ENCODE results near the gene LAMP1. TPM values are rescaled to one million over a fixed set of nuclear protein-coding genes. Genes with fewer than 3 reads are reported as not detected.
"Not testable (repeated sequence)": the region's sequence is repeated elsewhere in the genome, so short reads cannot be mapped to it uniquely, and the experiment has no call there.

The LAMP1 gene
- total and polyA plus RNA-seq, 2 donors (not counting 1 experiment from before 2014, with no cell fraction given): 219 to 230 TPM

- Histone ChIP-seq H3K4me2 (ENCODE audit: extremely low read depth, insufficient read depth, low read length) (no peak overlapping the region), H3K4me3 (replicated peaks in 1 of 4; ENCODE audit: control extremely low read depth in 1 of 4, insufficient read depth in 1 of 4, low read depth in 3 of 4, low read length in 4 of 4) (no peak overlapping the region), H3K4me1 (ENCODE audit: control insufficient read depth, extremely low read depth, insufficient read depth, low read length) (no peaks in the 10 kb centered on the region), H3K36me3 (ENCODE audit: control insufficient read depth, insufficient read depth, low read length) (no peaks in the 10 kb centered on the region), H3K9me3 (ENCODE audit: control insufficient read depth, insufficient read depth, low read depth, low read length) (no peaks in the 10 kb centered on the region), H4K20me1 (ENCODE audit: control insufficient read depth, extremely low read depth, insufficient read depth, low read length) (no peaks in the 10 kb centered on the region), H3K9ac (ENCODE audit: insufficient read depth, low read length) (no peak overlapping the region), H2AFZ (ENCODE audit: low read length) (no peak overlapping the region), H3K79me2 (ENCODE audit: control insufficient read depth, insufficient read depth, low read length) (no peaks in the 10 kb centered on the region), H3K27ac (ENCODE audit: insufficient read depth, low read length) (no peak overlapping the region), H3K27me3 (ENCODE audit: control insufficient read depth, insufficient read depth, low read length) (no peaks in the 10 kb centered on the region)
- TF ChIP-seq EZH2 (IDR thresholded peaks at IDR 0.05; ENCODE audit: low read length, missing control alignments): no peak
- TF ChIP-seq CTCF (conservative IDR thresholded peaks at IDR 0.05 in 1 of 2, IDR thresholded peaks at IDR 0.05 in 1 of 2; ENCODE audit: low read depth in 1 of 2, low read length in 2 of 2): no peak
- no peak for DNase-seq (ENCODE audit: low read depth in 2 of 2)
These were observed 72.2 kb downstream of the LAMP1 start for GRCh38 chr13:113369189-113369588.

GRCh38 chr13:113369881-113370280, 72.8 kb downstream of the LAMP1 start:
- Histone ChIP-seq H3K4me1 (ENCODE audit: control insufficient read depth, extremely low read depth, insufficient read depth, low read length) (no peaks in the 10 kb centered on the region), H2AFZ (ENCODE audit: low read length) (no peak overlapping the region), H3K9me3 (ENCODE audit: control insufficient read depth, insufficient read depth, low read depth, low read length) (no peaks in the 10 kb centered on the region), H3K27me3 (ENCODE audit: control insufficient read depth, insufficient read depth, low read length) (no peaks in the 10 kb centered on the region), H3K36me3 (ENCODE audit: control insufficient read depth, insufficient read depth, low read length) (no peaks in the 10 kb centered on the region), H3K27ac (ENCODE audit: insufficient read depth, low read length) (no peak overlapping the region), H3K79me2 (ENCODE audit: control insufficient read depth, insufficient read depth, low read length) (no peaks in the 10 kb centered on the region), H3K4me2 (ENCODE audit: extremely low read depth, insufficient read depth, low read length) (no peak overlapping the region), H3K9ac (ENCODE audit: insufficient read depth, low read length) (no peak overlapping the region), H3K4me3 (replicated peaks in 1 of 4; ENCODE audit: control extremely low read depth in 1 of 4, insufficient read depth in 1 of 4, low read depth in 3 of 4, low read length in 4 of 4) (no peak overlapping the region), H4K20me1 (ENCODE audit: control insufficient read depth, extremely low read depth, insufficient read depth, low read length) (no peaks in the 10 kb centered on the region)
- TF ChIP-seq EZH2 (IDR thresholded peaks at IDR 0.05; ENCODE audit: low read length, missing control alignments) (no peak), CTCF (conservative IDR thresholded peaks at IDR 0.05 in 1 of 2, IDR thresholded peaks at IDR 0.05 in 1 of 2; ENCODE audit: low read depth in 1 of 2, low read length in 2 of 2) (no peak)
- DNase-seq (ENCODE audit: low read depth in 2 of 2): no peak

GRCh38 chr13:113371061-113371460, 74.0 kb downstream of the LAMP1 start:
- H3K4me1 ChIP-seq (ENCODE audit: control insufficient read depth, extremely low read depth, insufficient read depth, low read length): no peaks in the 10 kb centered on the region
- no peak overlapping the region for H3K9ac ChIP-seq (ENCODE audit: insufficient read depth, low read length)
- no peaks in the 10 kb centered on the region for H3K36me3 ChIP-seq (ENCODE audit: control insufficient read depth, insufficient read depth, low read length)
- no peaks in the 10 kb centered on the region for H3K79me2 ChIP-seq (ENCODE audit: control insufficient read depth, insufficient read depth, low read length)
- no peak overlapping the region for H3K27ac ChIP-seq (ENCODE audit: insufficient read depth, low read length)
- no peaks in the 10 kb centered on the region for H3K9me3 ChIP-seq (ENCODE audit: control insufficient read depth, insufficient read depth, low read depth, low read length)
- TF ChIP-seq EZH2 (IDR thresholded peaks at IDR 0.05; ENCODE audit: low read length, missing control alignments) (no peak), CTCF (conservative IDR thresholded peaks at IDR 0.05 in 1 of 2, IDR thresholded peaks at IDR 0.05 in 1 of 2; ENCODE audit: low read depth in 1 of 2, low read length in 2 of 2) (no peak)
- no peak overlapping the region for H2AFZ ChIP-seq (ENCODE audit: low read length)
- DNase-seq (ENCODE audit: low read depth in 2 of 2): no peak
- no peaks in the 10 kb centered on the region for H4K20me1 ChIP-seq (ENCODE audit: control insufficient read depth, extremely low read depth, insufficient read depth, low read length)
- no peak overlapping the region for H3K4me3 ChIP-seq (replicated peaks in 1 of 4; ENCODE audit: control extremely low read depth in 1 of 4, insufficient read depth in 1 of 4, low read depth in 3 of 4, low read length in 4 of 4)
- H3K27me3 ChIP-seq (ENCODE audit: control insufficient read depth, insufficient read depth, low read length): no peaks in the 10 kb centered on the region
- H3K4me2 ChIP-seq (ENCODE audit: extremely low read depth, insufficient read depth, low read length): no peak overlapping the region

DNA sequence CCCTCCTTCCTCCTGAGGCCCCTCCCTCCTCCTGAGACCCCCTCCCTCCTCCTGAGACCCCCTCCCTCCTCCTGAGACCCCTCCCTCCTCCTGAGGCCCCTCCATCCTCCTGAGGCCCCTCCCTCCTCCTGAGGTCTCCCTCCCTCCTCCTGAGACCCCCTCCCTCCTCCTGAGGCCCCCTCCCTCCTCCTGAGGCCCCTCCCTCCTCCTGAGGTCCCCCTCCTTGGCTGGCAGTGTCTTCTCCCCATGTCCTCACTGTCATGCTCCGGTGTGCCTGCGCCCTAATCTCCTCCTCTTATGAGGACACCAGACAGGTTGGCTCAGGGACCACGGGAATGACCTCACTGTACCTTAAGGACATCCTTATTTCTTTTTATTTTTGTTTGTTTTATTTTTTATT, 74.7 kb downstream of the LAMP1 start:
- not testable (repeated sequence) for H4K20me1 ChIP-seq (ENCODE audit: control insufficient read depth, extremely low read depth, insufficient read depth, low read length); H3K27me3 ChIP-seq (ENCODE audit: control insufficient read depth, insufficient read depth, low read length); H3K4me2 ChIP-seq (ENCODE audit: extremely low read depth, insufficient read depth, low read length); H3K4me1 ChIP-seq (ENCODE audit: control insufficient read depth, extremely low read depth, insufficient read depth, low read length); H3K36me3 ChIP-seq (ENCODE audit: control insufficient read depth, insufficient read depth, low read length); H3K9me3 ChIP-seq (ENCODE audit: control insufficient read depth, insufficient read depth, low read depth, low read length); H3K9ac ChIP-seq (ENCODE audit: insufficient read depth, low read length); H3K79me2 ChIP-seq (ENCODE audit: control insufficient read depth, insufficient read depth, low read length); H2AFZ ChIP-seq (ENCODE audit: low read length); DNase-seq (ENCODE audit: low read depth in 2 of 2); H3K4me3 ChIP-seq (replicated peaks in 1 of 4; ENCODE audit: control extremely low read depth in 1 of 4, insufficient read depth in 1 of 4, low read depth in 3 of 4, low read length in 4 of 4); H3K27ac ChIP-seq (ENCODE audit: insufficient read depth, low read length)

All from fibroblast of lung (primary cell).